HL-60/S4 treated with phorbol 12-myristate 13-acetate at 8.2 ng/mL for 4 days and 3 days (cell line): ENCODE results near the gene PPP1R1B.

Experiments used
- in situ Hi-C: fragments of 300-500 bp; cut with MboI; formaldehyde crosslinking; loops from 2 replicates; pipeline ENCODE4 v1.15.0; 2022; ENCODE audit warnings: low sequenced_read_pairs

PPP1R1B gene

DNA sequence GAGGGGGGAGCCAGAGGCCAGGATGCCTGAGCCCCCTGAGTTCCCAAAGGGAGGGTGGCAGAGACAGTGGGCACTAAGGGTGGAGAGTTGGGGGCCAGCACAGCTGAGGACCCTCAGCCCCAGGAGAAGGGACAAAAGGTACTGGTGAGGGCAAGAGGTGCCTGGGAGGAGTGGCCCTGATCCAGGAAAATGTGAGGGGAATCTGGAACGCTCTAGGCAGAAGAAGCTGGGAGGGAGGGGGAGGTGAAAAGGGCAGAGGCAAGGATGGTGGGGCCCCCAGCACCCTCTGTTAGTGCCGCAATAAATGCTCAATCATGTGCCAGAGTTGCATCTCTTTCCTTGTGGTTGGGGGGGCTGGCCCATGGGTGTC lies 39.5 kb downstream of the PPP1R1B start:
- in situ Hi-C loops: no loop called here

- in situ Hi-C loops: no loop called here
Observed at GRCh38 chr17:39666601-39667261, 40.0 kb downstream of the PPP1R1B start.

DNA sequence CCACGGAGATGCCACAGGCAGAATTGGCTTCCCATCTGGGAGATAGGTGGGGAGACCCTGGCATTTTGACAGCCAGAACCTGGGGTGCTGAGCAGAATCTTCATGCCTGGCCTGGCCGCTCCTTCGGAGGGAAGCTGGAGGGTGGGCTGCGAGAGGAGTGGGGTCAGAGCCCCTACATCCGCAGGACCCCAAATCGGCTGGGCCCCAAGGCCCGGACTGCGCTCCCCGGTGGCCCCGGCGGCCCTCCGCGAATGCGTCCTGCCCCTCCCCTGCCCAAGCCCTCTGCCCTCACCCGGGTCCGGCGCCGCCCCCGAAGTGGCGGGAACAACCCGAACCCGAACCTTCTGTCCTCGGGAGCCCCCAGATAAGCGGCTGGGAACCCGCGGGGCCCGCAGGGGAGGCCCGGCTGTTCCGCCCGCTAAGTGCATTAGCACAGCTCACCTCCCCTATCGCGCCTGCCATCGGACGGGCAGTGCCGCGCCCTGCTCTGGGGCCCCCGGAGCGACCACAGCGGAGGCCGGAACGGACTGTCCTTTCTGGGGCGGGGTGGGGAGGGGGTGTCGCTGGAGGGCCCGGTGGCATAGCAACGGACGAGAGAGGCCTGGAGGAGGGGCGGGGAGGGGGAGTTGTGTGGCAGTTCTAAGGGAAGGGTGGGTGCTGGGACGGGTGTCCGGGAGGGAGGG lies 40.7 kb downstream of the PPP1R1B start:
- in situ Hi-C loops: no loop called here

- in situ Hi-C loops: no loop called here
Observed at GRCh38 chr17:39667945-39668924, 41.5 kb downstream of the PPP1R1B start, which contains the start of gene PNMT. TSS of gene PNMT (plus strand) at chr17:39668453. CDS start at chr17:39668476, 23 bp downstream.

- in situ Hi-C loops: no loop called here
Observed at GRCh38 chr17:39669897-39670735, 43.4 kb downstream of the PPP1R1B start.

- in situ Hi-C loops: no loop called here
Observed at GRCh38 chr17:39670746-39671145, 44.0 kb downstream of the PPP1R1B start.

GRCh38 chr17:39671651-39672521 lies 45.1 kb downstream of the PPP1R1B start:
- in situ Hi-C loops: no loop called here

DNA sequence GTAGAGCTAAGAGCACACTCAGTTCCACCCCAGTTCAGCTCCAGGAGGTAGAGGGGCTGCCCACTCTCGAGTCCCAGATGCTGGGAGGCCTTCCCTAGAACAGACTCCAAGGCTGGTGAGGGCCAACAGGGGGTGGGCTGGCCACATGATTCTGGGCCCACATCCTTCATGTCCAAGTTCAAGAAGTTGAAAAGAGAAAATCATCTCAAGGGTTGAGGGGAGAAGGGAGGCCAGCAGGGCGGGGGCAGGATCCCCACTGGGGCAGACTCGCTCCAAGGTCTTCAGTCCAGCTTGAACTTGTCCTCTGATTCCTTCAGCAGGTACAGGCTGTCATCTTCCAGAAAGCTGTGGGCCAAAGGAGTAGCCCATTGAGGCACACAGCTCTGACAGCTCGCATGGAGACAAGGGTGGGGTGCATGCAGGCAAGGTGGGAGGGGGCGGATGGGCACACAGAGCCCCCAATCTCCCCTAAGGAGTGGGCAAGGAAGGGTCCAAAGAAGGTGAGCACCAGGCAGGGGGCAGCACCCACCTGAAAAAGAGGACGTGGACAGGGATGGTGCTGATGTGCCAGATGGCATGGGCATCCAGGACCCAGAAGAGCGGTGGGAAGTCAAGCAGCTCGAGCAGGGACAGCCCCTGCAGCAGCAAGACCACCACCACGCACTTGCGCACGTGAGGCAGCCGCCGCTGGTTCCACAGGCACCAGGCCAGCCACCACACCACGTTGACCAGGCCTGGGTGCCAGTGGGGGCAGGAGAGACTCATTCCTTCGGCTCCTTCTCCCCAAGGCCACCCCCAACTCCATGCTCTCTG lies 46.0 kb downstream of the PPP1R1B start:
- in situ Hi-C loops: no loop called here

DNA sequence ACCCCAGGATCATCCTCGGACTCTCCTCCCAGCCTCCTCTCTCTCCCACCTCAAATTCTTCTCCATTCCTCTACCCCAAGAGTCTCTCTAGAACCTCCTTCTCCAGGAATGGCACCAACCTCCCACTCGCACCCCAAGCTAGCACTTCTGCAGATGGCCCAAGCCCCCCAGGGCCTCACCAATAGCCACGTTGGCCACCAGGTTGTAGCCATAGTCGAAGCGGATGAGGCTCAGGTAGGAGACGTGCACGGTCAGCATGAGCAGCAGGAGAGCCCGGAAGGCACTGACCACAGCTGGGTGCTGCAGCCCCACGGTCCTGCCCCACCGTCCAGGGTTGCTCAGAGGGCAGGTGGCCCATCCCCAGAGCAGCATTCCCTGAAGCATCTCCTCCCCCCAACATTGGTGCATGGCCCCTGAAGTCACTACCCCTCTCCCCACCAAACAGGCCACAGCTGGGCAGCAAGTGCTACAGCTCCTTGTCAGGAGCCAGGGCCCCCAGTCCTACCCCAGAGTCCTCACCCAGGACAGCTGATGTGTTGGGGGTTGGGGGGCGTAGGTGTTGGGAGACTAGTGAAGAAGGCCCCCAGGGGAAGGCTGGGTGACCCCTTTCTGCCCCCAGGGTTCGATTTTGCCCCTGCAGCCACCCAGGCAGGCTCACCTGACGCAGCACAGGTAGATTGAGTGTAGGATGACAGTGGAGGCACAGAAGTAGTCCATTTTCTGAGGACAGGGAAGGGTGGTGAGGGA lies 46.8 kb downstream of the PPP1R1B start:
- in situ Hi-C loops: no loop called here

GRCh38 chr17:39674179-39674578 lies 47.4 kb downstream of the PPP1R1B start:
- in situ Hi-C loops: no loop called here

- in situ Hi-C loops: no loop called here
Observed at GRCh38 chr17:39674702-39675389, 48.1 kb downstream of the PPP1R1B start.

- in situ Hi-C loops: no loop called here
Observed at GRCh38 chr17:39675390-39676082, 48.8 kb downstream of the PPP1R1B start.

DNA sequence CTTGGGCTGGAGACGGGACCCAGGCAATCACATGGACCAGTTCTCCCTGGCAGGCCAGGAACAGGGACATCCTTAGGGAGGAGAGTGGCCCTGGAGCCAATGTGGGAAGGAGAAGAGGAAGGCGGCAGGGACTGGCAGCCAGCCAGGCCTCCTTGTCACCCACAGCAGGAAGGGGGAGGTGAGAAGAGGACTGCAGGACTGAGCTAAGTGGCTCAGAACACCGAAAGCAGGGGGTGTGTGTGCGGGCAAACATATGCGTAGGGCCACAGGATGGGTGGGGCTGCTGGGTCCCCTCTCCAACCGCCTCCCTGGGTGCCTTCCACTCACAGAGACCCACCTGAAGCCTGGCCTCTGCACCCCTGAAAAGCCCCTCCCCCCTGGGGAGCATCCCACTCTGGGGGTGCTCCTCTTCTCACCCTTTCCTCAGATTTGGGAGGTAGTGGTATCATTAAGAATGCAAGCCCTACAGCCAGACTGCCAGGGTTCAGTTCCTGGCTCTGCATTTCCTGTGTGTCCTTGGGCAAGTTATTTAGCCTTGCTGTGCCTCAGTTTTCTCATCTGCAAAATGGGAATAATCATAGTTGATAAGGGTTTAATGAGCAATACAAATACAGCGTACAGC lies 49.6 kb downstream of the PPP1R1B start:
- in situ Hi-C loops: no loop called here

DNA sequence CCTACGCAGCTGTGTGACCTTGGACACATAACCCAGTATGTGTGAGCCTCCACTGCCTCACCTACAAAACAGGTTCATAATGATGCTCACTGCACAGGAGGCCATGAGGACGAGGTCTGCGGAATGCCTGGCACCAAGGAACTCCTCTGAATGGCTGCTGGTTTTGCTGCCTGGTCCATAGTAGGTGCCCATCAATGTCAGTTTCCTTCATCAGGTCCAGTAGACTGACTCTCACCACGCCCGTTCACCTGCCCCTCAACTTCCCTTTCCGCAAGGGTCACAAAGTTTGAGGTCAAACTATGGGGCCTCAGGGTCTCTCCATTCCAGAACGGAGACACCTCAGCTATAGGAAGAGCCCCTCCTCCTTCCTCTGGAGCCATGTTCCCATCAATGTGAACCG lies 50.3 kb downstream of the PPP1R1B start:
- in situ Hi-C loops: no loop called here

GRCh38 chr17:39677542-39678339 lies 51.0 kb downstream of the PPP1R1B start:
- in situ Hi-C loops: no loop called here
